OCI-LY1 (cell line): ENCODE results near the gene GRXCR2.

Source experiments
- CTCF ChIP-seq: fragments of 200-600 bp; sonication (generic), shearing (Covaris generic); IDR thresholded peaks from 2 replicates; pipeline ENCODE4 v1.5.1; 2017; ENCODE audit warnings: mild to moderate bottlenecking, antibody characterized with exemption, low read length, moderate library complexity, mixed read lengths
- EZH2 ChIP-seq: fragments of 200-600 bp; sonication (generic), shearing (Covaris generic); IDR thresholded peaks from 2 replicates; pipeline ENCODE4 v1.8.0; 2017; ENCODE audit warnings: borderline replicate concordance, mixed run types, mild to moderate bottlenecking, antibody characterized with exemption, low read length, moderate library complexity, mixed read lengths

- TF ChIP-seq EZH2 (no peak), CTCF (no peak)
Measured at GRCh38 chr5:145833631-145834200, 39.1 kb downstream of the GRXCR2 start.
